ENCODE measurements around the gene FOXP1.
A peak's percentile ranks its signal among the peaks of the same experiment; 100 is the strongest.

The FOXP1 gene

DNA sequence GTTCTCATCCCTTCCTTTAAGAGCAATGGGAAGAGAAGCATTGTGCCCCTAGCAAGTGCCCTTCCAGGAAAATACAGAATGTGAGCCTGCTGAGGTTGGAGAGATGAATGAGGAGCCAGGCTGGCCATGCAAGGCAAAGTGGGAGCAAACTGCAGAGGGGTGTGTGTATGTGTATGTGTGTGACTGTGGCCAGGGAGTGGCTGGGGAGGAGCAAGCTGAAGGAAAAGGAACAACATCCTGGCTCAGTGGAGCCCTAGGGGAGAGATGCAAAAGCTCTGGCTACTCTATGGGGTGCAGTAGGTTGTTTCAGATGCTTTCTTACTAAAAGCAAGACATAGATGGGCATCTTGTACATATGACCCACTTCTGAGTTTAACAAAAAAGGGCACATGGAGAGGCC is 20.6 kb downstream of the FOXP1 start:
- Mint-ChIP-seq H3K9me3 (no peaks in the 10 kb centered on the region), H3K4me1 (ENCODE audit: low read depth) (peaks cover 24% of the 10 kb centered on the region), H3K4me3 (no peak overlapping the region), H3K27me3 (no peaks in the 10 kb centered on the region), H3K36me3 (ENCODE audit: low read depth) (peaks cover 46% of the 10 kb centered on the region), H3K27ac (no peak overlapping the region)

DNA sequence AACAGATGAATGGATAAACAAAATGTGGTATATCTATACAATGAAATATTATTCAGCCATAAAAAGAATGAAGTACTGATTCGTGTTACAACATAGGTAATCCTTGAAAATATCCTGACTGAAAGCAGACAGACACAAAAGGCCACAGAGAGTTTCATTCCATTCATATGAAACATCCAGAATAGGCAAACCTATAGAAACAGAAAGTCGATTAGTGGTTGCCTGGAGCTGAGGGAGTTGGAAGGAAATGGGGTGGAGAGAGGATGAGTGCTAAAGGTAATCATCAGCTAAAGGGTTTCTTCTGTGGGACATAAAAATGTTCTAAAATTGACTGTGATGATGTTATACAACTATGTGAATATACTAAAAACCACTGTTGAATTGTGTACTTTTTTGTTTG is 22.9 kb downstream of the FOXP1 start:
- H3K27ac Mint-ChIP-seq: no peak overlapping the region
- peaks cover 32% of the 10 kb centered on the region for H3K36me3 Mint-ChIP-seq (ENCODE audit: low read depth)
- peaks cover 18% of the 10 kb centered on the region for H3K4me1 Mint-ChIP-seq (ENCODE audit: low read depth)
- no peaks in the 10 kb centered on the region for H3K27me3 Mint-ChIP-seq
- no peak overlapping the region for H3K4me3 Mint-ChIP-seq
- H3K9me3 Mint-ChIP-seq: no peaks in the 10 kb centered on the region

DNA sequence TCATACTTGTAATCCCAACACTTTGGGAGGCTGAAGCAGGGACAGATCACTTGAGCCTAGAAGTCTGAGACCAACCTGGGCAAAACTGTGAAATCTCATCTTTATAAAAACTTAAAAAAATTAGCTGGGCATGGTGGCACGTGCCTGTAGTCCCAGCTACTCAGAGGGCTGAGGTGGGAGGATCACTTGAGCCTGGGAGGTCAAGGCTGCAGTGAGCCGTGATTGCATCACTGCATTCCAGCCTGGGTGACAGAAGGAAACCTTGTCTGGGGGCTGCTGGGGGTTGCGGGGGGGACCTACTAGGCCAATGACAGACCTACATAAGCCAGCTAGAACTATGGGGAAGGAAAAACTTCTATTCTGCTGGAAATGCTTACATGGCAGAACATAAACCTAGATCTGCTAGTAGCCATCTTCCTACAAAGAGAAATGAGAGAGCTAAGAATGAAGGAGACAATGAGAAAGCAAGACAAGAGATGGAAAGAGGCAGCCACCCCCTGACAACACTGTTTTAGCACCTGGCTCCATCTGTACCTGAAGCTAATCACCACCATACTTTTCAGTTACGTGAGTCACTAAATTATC is 23.9 kb downstream of the FOXP1 start:
- peaks cover 18% of the 10 kb centered on the region for H3K4me1 Mint-ChIP-seq (ENCODE audit: low read depth)
- H3K27me3 Mint-ChIP-seq: no peaks in the 10 kb centered on the region
- H3K4me3 Mint-ChIP-seq: no peak overlapping the region
- H3K9me3 Mint-ChIP-seq: no peaks in the 10 kb centered on the region
- peaks cover 25% of the 10 kb centered on the region for H3K36me3 Mint-ChIP-seq (ENCODE audit: low read depth)
- H3K27ac Mint-ChIP-seq: no peak overlapping the region

DNA sequence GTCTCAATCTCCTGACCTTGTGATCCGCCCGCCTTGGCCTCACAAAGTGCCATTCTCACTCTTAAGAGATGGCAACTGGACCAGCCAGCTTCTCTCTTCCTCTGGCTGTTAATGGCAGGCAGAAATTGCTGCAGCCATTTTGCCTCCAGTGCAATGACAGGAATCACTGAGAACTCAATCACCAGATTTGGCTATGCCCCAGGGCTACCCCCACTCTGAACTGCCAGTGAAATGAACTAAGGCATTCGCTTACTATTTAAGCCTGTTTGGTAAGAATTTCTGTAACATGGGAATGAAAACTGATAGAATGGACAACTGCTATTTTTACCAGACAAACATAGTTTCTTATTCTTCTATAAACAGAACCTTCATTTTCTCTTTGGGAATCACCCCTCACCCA is 24.5 kb downstream of the FOXP1 start:
- Mint-ChIP-seq H3K27ac (no peak overlapping the region), H3K36me3 (ENCODE audit: low read depth) (peaks cover 19% of the 10 kb centered on the region), H3K4me3 (no peak overlapping the region), H3K9me3 (no peaks in the 10 kb centered on the region), H3K4me1 (ENCODE audit: low read depth) (peaks cover 12% of the 10 kb centered on the region), H3K27me3 (no peaks in the 10 kb centered on the region)

DNA sequence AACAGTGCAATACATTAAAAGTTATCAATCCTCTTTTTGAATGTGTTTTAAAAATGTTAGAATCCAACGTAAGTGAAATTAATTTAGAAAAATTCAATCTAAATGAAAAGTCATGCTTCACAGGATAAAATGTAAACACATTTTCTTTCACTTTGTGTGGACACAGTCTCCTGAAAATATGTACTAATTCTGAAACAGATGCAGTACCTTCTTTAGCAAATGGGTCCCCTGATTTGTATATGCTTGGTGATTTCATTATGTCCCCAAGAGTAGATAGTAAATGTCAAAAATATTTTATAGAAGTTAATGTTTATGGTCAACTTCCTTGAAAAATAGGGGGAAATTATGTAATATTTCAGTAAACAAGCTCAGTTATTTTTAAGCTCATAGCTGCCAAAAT is 28.9 kb downstream of the FOXP1 start:
- peaks cover 4% of the 10 kb centered on the region for H3K36me3 Mint-ChIP-seq (ENCODE audit: low read depth)

DNA sequence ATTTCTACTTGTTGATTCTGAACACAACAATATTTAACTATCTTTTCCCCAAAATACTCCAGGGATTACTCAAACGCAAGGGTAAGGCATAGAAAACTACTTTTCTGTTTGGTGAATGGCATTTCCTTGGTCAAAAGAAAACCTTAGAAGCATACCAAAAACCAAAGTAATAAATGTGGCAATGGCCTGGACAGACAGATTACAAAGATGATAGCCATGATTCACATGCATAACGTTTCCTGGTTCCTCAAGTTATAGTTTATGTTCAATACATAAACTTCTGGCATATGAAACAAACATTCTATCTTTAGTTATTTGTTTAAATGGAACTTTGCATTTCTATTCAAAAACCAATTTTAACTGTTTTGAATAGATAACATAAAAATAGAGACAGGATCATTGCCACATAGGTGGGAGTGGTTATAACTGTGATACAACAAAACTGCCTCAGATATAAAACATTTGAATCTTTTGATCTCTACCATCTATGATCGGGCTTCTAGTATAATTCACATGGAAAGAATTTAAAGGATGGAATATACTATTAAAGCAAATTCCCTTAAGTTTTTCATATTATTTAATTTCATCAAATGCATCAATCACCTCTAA is 32.1 kb downstream of the FOXP1 start:
- Mint-ChIP-seq H3K27ac (no peak overlapping the region), H3K4me3 (no peak overlapping the region)

More for the DNA sequence above, 28.9 kb downstream of the FOXP1 start:
- Mint-ChIP-seq H3K4me3 (no peak overlapping the region), H3K27ac (no peak overlapping the region), H3K9me3 (no peaks in the 10 kb centered on the region), H3K4me1 (ENCODE audit: low read depth) (no peaks in the 10 kb centered on the region), H3K27me3 (no peaks in the 10 kb centered on the region)

DNA sequence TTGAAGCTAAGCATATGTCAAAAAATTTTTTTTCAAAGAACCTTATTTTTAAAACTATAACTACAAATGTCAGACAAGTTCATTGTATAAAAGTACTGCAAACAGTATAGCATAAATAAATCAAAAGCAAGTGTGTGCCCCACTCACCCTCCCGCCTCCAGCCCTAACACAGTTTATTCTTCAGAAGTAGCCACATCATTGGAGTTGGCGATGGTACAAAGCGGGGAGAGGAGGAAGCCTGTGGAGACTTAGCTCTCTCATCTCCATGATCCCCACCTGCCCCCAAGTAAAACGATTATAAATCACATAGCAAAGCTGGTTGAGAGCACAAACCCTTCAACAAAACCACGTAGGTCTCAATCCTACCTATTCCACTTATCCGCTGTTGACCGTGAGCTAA is 33.6 kb downstream of the FOXP1 start:
- no peaks in the 10 kb centered on the region for H3K36me3 Mint-ChIP-seq (ENCODE audit: low read depth)
- H3K27me3 Mint-ChIP-seq: no peaks in the 10 kb centered on the region
- no peak overlapping the region for H3K4me3 Mint-ChIP-seq
- H3K27ac Mint-ChIP-seq: no peak overlapping the region
- no peaks in the 10 kb centered on the region for H3K9me3 Mint-ChIP-seq
- peaks cover 7% of the 10 kb centered on the region for H3K4me1 Mint-ChIP-seq (ENCODE audit: low read depth)

More for the DNA sequence above, 32.1 kb downstream of the FOXP1 start:
- Mint-ChIP-seq H3K4me1 (ENCODE audit: low read depth) (peaks cover 4% of the 10 kb centered on the region), H3K36me3 (ENCODE audit: low read depth) (no peaks in the 10 kb centered on the region), H3K9me3 (no peaks in the 10 kb centered on the region), H3K27me3 (no peaks in the 10 kb centered on the region)

DNA sequence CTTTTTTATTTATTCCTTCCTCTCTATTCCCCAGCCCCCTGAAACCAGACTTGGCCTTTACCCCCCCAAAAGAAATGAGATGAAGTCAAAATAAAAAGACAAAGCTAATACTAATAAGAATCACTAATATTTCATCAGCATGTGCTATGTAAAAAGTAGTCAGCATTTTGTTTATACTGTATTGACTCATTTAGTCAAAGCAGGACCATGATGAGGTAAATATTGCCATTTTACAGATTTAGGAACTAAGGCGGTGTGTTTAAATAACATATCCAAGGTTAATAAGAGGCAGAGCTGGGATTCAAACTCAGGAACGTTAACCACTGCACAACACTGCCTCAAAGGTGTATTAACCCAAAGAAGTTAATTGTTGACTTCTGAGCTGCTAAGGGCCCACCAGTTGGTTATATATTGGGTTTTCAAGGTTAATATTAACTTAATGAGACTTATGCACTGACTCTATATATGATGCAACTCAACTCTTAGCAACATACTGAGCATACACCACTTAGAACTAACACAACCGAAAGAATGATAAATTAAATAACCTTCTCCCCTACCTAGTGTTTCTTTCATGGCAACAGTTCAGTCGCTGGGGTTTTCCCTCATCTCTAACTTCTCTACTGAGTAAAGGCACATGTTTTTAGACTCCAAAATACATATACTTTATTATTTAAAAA is 34.7 kb downstream of the FOXP1 start:
- Mint-ChIP-seq H3K36me3 (ENCODE audit: low read depth) (peaks cover 3% of the 10 kb centered on the region), H3K27me3 (no peaks in the 10 kb centered on the region), H3K27ac (no peak overlapping the region), H3K4me3 (no peak overlapping the region), H3K4me1 (ENCODE audit: low read depth) (peaks cover 7% of the 10 kb centered on the region), H3K9me3 (no peaks in the 10 kb centered on the region)

DNA sequence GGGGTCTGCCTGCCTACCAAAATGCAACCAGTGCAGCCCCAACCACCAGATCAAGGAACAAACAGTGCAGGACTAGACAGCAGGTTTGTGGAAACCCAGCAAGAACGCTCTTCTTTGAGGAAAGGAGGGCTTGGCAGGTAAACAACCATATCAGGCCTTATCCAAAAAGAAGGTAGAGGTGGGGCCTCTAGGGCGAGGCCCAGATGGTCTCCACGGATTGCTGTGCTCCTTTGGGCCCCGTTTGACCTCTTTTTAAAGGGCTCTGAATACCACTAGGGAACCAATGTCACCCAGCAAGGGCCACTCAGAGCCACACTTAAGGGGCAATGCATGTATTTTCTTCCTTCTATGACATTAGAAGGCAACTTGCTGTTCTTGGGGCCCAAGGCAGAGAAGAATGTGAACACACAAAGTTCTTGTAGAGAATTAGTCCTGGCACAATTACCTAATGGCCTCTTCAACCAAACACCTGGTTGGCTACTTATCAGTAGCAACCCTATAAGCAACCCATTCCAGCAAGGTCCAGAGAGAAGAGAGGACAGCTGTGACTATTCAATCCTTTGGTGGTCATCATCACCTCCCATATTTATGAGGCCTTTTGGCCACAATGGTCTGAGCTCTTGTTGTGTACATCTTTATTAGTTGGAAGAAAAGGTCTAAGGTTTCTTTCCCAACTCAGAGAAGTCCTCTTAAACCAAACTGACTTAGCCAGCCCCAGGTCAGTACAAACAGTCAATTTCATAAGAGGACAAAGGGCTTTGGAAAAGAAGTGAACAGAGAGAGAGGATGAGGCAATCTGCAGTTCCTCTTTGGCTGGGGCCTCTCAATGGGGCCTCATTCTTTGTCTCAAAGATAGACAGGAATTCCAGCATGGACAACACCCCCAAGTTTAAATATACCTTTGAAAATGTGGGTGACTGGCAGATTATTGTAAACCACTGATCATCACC is 36.0 kb downstream of the FOXP1 start:
- Mint-ChIP-seq H3K27me3 (no peaks in the 10 kb centered on the region), H3K4me1 (ENCODE audit: low read depth) (peaks cover 21% of the 10 kb centered on the region), H3K36me3 (ENCODE audit: low read depth) (peaks cover 3% of the 10 kb centered on the region), H3K9me3 (no peaks in the 10 kb centered on the region), H3K4me3 (no peak overlapping the region), H3K27ac (no peak overlapping the region)

DNA sequence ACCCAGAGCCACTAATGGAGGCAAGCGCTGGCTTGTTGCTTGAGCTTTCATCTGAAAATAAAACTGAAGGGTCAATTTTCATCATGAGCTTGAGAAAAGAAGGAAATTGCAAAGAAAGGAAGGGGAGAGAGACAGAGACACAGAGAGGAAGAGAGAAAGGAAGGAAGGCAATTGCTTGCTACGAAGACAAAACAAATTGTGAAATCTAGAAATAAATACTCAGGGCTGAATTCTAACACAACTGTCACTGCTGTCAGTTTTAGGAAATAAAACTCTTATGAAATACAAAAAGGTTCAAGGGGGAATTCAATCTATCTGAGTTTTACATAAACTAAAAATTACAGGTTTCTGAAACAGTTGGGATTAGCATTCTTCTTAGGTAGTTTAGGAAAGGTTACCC is 36.7 kb downstream of the FOXP1 start:
- Mint-ChIP-seq H3K36me3 (ENCODE audit: low read depth) (peaks cover 3% of the 10 kb centered on the region), H3K4me3 (no peak overlapping the region), H3K27me3 (no peaks in the 10 kb centered on the region), H3K9me3 (no peaks in the 10 kb centered on the region), H3K4me1 (ENCODE audit: low read depth) (peaks cover 26% of the 10 kb centered on the region), H3K27ac (no peak overlapping the region)

DNA sequence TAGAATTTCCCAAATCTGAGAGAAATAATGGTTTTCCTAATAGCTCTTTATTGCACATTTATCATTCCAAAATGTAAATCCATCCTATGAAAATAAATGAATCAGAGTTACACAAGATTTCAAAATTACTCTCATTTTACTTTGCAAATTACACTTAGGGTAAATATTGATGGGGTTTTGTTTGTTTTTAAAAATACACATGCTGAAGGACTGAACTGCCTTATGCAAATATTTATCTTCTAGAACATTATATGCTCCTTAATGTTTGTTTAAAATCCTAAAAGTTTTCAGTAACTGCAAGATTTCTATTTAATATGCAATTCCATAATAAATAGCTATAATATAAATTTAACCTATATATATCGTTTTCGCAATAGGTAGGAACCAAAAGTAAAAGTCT is 38.2 kb downstream of the FOXP1 start:
- H3K27ac Mint-ChIP-seq: no peak overlapping the region
- no peak overlapping the region for H3K4me3 Mint-ChIP-seq
- peaks cover 3% of the 10 kb centered on the region for H3K36me3 Mint-ChIP-seq (ENCODE audit: low read depth)
- no peaks in the 10 kb centered on the region for H3K27me3 Mint-ChIP-seq
- peaks cover 31% of the 10 kb centered on the region for H3K4me1 Mint-ChIP-seq (ENCODE audit: low read depth)
- no peaks in the 10 kb centered on the region for H3K9me3 Mint-ChIP-seq

DNA sequence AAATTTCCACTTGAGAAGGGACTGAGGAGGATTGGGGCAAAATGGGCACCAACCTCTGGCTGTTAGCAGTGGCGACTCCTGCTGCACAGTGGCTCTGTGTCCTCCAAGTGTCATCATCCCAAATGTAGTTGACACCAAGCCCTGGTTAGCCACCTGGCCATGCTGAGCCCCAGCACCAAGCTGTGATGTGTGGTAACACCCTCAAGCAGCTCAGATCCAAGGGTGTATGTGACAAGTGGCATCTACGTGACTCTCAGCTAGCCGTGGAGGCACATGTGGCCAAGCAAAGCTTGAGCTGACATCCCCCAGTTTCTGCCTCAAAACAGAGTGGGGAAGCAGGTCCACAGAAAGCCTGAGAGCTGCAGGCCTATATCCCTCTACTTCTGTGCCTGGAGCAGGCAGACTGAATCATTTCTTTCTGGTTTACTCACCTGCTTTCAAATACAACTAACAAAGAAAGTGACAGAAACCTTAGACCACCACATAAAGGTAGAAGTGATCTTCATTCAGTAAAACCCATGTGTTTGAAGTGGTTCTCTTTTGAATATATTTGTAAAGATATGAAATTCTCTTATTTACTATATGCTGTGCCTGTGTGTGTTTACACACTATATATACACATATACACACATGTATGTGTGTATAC is 40.0 kb downstream of the FOXP1 start:
- no peaks in the 10 kb centered on the region for H3K27me3 Mint-ChIP-seq
- H3K4me1 Mint-ChIP-seq (ENCODE audit: low read depth): peaks cover 31% of the 10 kb centered on the region
- no peak overlapping the region for H3K4me3 Mint-ChIP-seq
- H3K36me3 Mint-ChIP-seq (ENCODE audit: low read depth): peaks cover 3% of the 10 kb centered on the region
- no peaks in the 10 kb centered on the region for H3K9me3 Mint-ChIP-seq
- H3K27ac Mint-ChIP-seq: no peak overlapping the region

DNA sequence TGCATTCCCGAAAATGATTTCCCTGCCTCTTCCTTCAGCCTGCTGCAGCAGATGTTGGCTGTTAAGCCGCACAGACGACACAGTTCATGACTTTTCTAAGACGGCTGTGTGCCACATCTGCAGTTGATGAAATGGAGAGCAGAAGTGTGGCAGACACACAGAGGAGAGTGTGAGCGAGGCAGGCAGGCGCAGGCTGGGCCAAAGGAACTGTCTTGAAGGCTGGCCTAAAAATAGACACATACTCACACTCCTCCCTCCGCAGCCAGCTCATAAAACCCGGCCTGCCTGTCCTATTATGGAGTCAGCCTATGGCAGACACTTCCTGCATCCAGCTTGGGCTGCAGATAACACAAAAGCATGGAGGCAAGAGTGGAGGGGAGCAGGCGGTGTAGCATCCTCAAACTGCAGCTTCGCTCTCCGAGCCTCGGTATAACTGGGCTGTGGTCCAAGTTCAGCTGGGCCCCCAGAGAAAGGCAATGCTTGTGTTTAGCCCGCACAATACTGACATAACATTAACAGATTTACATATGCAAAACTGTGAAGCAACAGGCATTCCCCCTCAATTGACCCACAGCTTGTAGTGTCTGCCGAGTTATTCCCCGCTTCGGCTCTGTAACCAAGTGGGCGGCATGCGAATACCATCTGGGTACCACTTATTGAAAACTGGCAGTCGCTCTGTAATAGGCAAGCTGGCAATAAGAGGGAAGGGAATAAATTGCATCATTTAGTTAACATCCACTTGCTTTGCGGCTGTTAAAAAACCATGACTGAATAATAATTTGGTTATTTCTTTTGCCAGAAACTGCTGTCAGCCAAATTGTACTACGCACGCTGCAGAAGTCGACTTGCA is 40.8 kb downstream of the FOXP1 start:
- Mint-ChIP-seq H3K9me3 (no peaks in the 10 kb centered on the region), H3K36me3 (ENCODE audit: low read depth) (peaks cover 3% of the 10 kb centered on the region), H3K4me1 (ENCODE audit: low read depth) (peaks cover 27% of the 10 kb centered on the region), H3K27ac (no peak overlapping the region), H3K27me3 (no peaks in the 10 kb centered on the region), H3K4me3 (peak overlapping the region; percentile 44)

DNA sequence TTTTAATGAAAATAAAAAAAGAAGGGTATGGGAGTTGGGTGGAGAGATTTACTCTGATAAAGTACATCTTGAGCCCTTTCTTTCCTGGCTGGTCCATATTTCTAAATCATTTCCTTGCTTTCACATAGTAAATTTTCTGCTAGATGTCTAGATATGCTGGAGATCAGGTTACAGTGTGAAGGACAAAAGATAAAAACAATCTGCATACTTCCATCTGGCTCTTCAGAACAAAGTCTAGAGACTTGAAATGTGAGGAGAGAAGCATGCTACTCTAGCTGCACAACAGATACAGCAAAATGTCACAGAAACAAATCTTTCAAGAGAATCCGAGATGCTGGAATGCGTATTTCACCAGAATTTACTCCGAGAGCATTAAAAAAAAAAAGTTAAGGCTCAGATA is 42.2 kb downstream of the FOXP1 start:
- Mint-ChIP-seq H3K27ac (no peak overlapping the region), H3K36me3 (ENCODE audit: low read depth) (peaks cover 3% of the 10 kb centered on the region), H3K4me1 (ENCODE audit: low read depth) (peaks cover 31% of the 10 kb centered on the region), H3K9me3 (no peaks in the 10 kb centered on the region), H3K4me3 (no peak overlapping the region), H3K27me3 (no peaks in the 10 kb centered on the region)
